Suppressor macrophage treated with lipopolysaccharide for 1 hour (primary cell): ENCODE results near the gene BAD.
A peak's percentile ranks its signal among the peaks of the same experiment; 100 is the strongest.

ENCODE experiments used
- DNase-seq, 3 donors: peaks; one replicate each; pipeline ENCODE4 v3.0.0-alpha.2; 2020 to 2022

Gene BAD

DNA sequence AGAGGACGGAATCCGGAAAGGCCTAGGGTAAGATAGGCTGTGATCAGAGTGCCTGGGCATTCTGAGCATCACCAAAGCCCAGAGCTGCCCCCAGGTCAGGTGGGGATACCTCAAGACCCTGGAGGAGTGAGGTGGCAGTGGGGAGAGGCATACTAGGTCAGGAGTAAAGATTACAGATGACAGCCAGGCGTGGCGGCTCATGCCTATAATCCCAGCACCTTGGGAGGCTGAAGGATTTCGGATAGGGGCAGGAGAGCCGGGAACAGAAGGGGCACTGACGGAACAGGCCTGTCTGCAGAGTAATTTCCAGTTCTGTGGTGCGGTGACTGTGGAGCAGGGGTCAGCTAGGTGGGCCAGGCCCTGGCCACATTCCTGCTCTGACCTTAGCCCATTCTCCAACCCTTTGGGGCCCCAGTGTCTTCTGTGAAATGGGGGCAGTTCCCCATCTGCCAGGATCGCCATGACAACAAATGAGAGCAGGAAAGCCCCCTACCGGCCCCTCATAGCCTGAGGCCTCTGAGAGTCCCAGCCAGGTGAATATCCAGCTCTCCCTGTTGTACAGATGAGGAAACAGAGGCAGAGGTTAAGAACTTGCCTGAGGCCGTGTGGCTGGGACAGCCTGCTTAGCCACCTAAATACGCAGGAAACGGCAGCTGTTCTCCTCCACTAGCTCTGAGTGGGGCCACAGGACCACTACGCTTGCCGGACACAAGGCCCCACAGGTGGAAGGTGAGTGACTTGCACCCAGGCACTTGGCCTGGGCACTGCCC, 9.2 kb downstream of the BAD start:
- DNase-seq, result no peak

DNA sequence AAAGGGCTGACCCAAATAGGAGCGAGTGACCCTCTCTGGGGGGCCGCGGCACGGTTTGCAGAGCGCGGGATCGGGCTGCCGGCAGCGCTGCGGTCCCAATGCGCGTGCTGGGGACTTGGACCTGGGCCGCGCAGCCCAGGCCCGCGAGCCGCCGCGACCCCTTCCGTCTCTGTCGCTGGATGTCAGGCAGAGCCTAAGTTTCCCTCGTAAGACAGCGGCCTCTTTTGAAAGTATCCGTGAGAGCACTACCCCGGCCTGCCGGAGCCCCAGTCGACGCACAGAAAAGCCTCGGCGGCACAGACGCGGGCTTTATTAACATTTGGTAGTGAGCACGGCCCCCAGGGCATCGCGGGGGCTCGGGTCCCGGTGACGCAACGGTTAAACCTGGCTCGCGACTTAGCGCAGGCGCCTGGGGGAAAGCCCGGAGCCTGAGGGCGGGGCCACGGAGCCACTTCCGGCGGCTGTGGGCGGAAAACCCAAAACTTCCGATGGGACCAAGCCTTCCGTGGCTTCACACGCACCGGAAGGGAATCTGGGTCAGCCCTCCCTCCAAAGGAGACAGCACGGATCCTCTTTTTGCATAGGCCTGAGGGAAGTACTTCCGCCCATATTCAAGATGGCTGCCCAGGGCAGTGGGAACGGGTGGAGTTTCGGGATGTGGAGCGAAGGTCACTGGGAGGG, 14.8 kb downstream of the BAD start:
- DNase-seq, result peak; percentile 98 to 100 (median 99)

- peak; percentile 47 to 56 (median 53) for DNase-seq
Observed at GRCh38 chr11:64268893-64269539, 15.4 kb downstream of the BAD start.

DNA sequence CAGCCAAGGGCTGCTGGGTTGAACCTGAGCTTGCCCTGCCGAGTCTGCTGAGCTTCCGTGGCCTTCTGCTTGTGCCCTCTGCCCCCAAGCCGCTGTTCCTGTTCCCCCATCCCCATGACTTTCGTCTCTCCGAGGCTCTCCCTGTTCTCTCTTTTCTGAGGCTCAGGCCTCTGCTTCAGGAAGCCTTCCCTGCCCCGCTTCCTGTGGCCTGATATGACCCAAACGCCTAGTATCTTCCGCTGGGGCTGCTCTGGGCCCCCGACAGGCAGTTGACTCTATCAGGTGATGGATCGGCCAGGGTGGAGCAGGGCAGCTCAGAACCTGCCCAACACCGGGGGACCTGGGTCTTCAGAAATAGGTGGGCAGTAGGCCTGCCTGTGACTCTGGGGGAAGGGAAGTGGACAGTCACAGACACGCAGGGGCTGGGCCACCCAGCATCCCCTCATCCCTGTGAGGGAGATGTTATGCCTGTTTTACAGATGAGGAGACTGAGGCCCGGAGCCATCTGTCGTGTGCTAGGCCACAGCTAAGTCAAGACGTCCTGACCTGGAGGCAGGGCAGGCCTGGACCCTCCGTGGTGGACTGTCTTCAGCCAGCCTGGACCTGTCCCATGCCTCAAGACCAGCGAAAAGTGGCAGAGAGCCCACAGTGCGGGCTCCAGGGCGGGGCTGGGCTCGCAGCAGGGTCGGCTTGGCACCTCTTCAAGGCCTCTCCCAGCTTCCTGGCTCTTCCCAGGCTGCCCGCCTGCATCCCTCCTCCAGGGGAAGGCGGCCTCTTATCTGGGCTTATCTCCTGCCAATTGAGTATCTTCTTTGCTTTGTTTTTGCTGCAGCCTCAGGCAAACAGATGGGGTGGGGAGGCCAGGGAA, 16.2 kb downstream of the BAD start:
- peak in 2 of 3 donors; percentile 42 to 47 for DNase-seq

- no peak for DNase-seq
Observed at GRCh38 chr11:64267207-64267945, 17.1 kb downstream of the BAD start.

GRCh38 chr11:64266339-64266738, 18.1 kb downstream of the BAD start:
- DNase-seq, result no peak

DNA sequence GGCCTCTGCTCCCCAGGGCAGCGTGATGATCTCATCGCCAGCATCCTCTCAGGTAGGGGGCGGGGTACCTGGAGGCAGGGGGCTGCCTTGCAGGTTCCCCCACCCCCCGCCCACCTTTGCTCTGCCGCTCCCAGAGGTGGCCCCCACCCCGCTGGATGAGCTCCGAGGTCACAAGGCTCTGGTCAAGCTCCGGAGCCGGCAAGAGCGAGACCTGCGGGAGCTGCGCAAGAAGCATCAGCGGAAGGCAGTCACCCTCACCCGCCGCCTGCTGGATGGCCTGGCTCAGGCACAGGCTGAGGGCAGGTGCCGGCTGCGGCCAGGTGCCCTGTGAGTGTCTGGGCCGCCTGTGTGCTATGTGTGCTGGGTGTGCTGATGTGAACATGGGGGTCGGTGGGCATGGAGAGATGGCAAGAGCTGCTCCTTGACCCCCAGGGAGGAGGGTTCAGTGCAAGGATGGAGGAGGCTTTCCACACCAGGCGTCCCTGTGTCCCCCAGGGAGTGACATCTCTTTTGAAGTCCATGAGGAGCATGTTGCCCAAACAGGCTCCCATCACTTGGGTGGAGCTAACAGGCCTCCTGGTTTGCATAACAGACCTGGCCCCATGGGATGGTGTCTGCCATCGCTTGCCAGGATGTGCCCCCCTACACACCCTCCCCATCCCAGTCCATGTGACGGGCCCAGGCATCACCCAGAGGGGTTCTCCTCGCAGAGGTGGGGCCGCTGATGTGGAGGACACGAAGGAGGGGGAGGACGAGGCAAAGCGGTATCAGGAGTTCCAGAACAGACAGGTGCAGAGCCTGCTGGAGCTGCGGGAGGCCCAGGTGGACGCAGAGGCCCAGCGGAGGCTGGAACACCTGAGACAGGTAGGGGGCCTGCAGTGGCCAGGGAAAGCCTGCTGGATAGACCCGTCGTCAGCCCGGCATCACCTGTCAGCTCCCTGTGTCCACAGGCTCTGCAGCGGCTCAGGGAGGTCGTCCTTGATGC, 19.0 kb downstream of the BAD start:
- DNase-seq, result no peak

GRCh38 chr11:64264371-64264852, 20.1 kb downstream of the BAD start:
- no peak for DNase-seq

DNA sequence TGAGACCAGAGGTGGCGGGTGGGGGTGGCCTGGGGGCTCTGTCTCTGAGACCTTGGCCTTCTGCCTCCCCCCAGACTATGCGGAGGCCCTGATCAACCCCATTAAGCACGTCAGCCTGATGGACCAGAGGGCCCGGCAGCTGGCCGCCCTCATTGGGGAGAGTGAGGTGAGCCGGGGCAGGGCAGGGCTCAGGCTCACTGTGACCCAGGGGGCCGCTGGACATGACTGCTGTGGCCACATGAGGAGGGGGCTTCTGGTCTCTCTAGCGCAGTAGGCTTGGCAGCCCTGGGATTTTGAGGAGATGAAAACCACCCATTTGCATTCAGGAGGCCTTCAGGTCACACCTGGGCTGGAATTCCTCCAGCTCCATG, 20.5 kb downstream of the BAD start:
- DNase-seq, result no peak

DNA sequence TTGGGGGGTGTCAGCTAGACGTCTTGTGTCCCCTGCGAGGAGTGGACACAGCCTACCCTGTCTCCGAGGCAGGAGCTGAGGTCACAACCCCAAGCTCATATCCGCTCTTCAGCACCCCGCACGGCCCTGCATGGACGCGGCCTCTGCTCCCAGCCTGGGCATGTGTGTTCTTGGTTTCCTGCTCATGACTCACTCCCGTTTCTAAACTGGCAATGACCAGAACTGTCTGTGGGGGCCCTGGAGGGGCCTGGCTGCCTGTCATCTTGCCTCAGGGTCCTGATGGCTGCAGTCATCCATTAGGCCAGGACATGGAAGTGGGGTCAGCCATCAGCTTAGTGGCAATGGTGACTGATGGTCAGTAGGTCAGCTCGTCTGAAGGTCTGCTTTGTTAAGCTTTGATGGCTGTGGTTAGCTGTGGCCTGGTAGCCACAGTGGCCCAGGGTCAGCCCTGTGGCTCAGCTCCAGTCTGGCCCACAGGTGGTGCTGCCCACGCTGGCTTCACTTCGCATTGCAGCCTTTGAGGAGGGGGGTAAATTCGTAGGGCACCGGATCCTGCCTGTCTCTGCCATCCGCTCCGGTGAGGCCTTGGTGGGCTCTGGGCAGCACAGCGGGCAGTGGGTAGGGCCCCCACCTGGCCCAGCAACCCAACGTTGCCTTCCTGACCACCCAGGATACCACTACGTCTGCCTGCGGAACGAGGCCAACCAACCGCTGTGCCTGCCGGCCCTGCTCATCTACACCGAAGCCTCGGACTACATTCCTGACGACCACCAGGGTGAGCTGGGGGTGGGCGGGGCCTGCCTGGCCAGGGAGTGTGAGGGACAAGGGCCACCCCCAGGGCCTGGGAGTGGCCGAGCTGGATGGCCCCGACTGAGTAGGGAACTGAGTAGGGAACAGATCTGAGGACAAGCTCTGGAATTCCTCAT, 21.2 kb downstream of the BAD start:
- DNase-seq, result no peak

DNA sequence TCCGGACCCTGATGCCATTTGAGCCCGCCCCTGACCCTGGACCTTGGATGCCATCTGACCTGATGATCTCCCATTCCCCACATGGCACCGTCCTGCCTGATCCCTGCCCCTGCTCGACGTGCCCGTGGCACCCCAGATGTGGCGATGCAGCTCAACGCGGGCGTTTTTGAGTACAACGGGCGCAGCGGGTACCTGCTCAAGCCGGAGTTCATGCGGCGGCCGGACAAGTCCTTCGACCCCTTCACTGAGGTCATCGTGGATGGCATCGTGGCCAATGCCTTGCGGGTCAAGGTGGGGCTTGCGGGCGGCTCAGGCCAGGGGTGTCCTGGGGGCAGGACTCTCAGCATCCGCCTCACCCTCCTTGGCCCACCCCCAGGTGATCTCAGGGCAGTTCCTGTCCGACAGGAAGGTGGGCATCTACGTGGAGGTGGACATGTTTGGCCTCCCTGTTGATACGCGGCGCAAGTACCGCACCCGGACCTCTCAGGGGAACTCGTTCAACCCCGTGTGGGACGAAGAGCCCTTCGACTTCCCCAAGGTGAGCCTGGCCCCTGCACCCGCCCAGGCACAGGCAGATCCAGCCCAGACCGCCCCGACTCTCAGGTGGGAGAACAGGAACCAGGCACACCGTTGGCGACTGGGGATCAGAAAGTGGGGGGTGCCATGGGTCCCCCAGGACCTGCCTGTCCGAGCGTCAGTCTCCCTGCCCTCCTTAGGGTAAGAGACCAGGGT, 22.0 kb downstream of the BAD start:
- no peak for DNase-seq

DNA sequence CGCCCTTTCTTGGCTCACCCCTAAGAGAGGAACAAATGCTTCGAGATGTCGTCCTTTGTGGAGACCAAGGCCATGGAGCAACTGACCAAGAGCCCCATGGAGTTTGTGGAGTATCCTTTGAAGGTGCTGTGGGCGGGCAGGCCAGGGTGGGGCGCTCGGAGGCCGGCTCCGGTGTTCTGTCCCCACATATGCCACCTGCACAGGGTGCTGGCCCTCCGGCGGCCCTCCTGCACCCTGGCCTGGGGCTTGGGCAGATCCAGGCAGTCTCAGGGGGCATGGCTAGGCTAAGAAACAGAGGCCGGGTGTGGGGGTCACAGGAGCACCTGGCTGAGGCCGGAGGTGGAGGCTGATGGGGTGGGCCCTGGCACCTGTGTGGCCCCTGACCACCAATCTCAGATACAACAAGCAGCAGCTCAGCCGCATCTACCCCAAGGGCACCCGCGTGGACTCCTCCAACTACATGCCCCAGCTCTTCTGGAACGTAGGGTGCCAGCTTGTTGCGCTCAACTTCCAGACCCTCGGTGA, 22.8 kb downstream of the BAD start:
- DNase-seq, result no peak

- peak; percentile 53 to 69 (median 63) for DNase-seq
Observed at GRCh38 chr11:64260147-64260708, 24.2 kb downstream of the BAD start.

DNA sequence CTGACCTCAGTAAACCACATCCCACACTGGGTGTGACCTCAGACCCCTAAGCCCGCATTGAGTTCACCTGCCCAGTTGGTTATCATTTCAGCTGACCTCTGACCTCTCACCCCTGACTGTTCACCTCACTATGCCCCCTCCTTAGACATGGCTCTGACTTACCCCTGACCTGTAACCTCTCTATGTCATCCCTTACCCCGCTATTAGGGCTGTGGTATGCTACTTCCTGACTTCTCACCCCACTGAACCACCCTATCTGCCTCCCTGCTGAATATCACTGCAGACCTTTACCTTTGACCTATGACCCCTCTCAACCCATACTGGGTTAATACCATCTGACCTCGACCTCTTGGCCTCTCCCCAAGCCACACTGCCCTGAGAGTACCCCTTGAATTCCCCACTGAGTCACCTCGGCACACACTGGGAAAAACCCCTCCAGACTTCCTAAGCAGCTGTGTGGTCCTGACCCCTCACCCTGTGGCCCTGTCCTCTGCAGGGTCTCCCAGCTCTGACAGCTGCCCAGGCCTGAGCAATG, 24.9 kb downstream of the BAD start:
- peak; percentile 73 to 86 (median 84) for DNase-seq

GRCh38 chr11:64258946-64259532, 25.4 kb downstream of the BAD start:
- no peak for DNase-seq

DNA sequence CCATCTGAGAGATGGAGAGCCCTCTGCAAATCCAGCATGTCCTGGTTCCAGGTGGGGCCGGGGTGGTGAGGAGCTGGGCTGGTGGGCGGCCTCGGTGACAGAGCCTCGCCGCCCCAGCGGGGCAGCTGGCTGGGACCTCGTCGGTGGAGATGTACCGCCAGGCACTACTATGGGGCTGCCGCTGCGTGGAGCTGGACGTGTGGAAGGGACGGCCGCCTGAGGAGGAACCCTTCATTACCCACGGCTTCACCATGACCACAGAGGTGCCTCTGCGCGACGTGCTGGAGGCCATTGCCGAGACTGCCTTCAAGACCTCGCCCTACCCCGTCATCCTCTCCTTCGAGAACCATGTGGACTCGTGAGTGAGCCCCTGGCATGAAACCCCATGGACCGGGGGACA, 26.1 kb downstream of the BAD start:
- no peak for DNase-seq

- DNase-seq, result no peak
Observed at GRCh38 chr11:64256300-64256699, 28.2 kb downstream of the BAD start.
